ENCODE data around the gene VPS54.

- no peak for TF ChIP-seq POLR2A (IDR thresholded peaks at IDR 0.05; ENCODE audit: low read length)
- no peak for TF ChIP-seq GATA1 (IDR thresholded peaks at IDR 0.05; ENCODE audit: low read depth, low read length)
Observed at GRCh38 chr2:64065516-64065915, 46.3 kb upstream of the VPS54 start.

All from erythroblast (primary cell).